Posterior vena cava (tissue), 2 donors: ENCODE data around the gene CYRIA. TPM values are rescaled to one million over a fixed set of nuclear protein-coding genes. Genes with fewer than 3 reads are reported as not detected.
A peak's percentile ranks its signal among the peaks of the same experiment; 100 is the strongest.

Experiments
- DNase-seq: peaks from one replicate; pipeline ENCODE4 v3.0.0-alpha.2; 2020; ENCODE audit warnings: low spot score
- intact Hi-C, 2 donors: fragments of 100-400 bp; cut with DNase I; formaldehyde crosslinking; loops; one replicate each; pipeline versions ENCODE4 v1.14.1 to v1.14.2; 2022 to 2023
- long read RNA-seq, 2 donors: library from polyadenylated mRNA; unstranded; transcript quantifications; one replicate each; pipeline ENCODE4 v2.0.0, GENCODE V29; 2020 to 2021
- total RNA-seq, 2 donors: library from RNA; stranded (reverse); fragmentation: NEBNext Ultra II Directional; extraction: Animal tissue kit (Norgen Biotek cat#: 25700); gene quantifications; one replicate each; pipeline ENCODE4 v1.2.1, GENCODE V29; 2021
- donor health status: DM: yes; HTN: yes; CAD: no.
- donor health status: DM: yes; HTN: yes; CAD: no.

Gene CYRIA
- total RNA-seq, result 10 to 100 TPM; 22.3 to 23.5 TPM
- long read RNA-seq, donor 1, full-length matches to known transcripts, result 4 of 14 reads
- long read RNA-seq, donor 1, partial matches to known transcripts, result 2 of 14 reads
- long read RNA-seq, donor 1, other reads (novel, unspliced or antisense), result 8 of 14 reads
- long read RNA-seq, donor 2, full-length matches to known transcripts, result 5 of 12 reads
- long read RNA-seq, donor 2, partial matches to known transcripts, result 2 of 12 reads
- long read RNA-seq, donor 2, other reads (novel, unspliced or antisense), result 5 of 12 reads

DNA sequence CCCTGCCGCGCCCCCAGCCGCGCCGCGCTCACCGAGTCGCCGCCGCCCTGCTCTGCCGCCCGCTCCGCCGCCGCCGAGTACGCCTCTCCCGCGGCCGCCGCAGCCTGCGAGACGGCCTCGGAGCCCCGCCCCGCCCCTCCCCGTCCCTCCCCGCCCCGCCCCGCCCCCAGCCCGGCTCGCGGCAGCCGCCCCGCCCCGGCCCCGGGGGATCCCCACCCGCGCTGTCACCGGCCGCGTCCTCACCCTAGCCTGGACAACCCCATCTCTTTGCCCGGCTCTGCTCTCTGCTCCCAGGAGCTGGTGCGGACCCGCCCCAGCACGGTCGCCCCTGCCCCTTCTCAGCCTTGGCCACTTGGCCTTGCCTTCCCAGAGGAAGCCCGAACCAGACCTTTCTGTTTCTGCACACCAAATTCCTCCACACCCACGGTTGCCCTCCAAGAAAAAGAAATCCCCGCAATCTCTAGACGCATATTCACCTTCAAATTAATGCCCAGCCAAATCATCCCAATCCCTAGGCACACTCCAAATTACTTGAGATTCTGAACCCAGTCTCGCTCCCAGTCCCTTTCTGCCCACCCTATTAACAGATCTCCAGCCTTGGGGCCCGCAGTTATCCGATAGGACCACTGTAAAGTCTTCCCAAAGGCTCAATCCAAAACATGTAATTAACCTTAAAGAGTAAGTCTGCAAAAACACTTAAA, at the start of gene CYRIA:
Gene CYRIA (minus strand): TSS at position 87 of the 701 bp plus-strand sequence. CDS start 77,715 bp downstream, outside the sequence.
- DNase-seq, result peak; percentile 89
- intact Hi-C loops, result no loop called here

DNA sequence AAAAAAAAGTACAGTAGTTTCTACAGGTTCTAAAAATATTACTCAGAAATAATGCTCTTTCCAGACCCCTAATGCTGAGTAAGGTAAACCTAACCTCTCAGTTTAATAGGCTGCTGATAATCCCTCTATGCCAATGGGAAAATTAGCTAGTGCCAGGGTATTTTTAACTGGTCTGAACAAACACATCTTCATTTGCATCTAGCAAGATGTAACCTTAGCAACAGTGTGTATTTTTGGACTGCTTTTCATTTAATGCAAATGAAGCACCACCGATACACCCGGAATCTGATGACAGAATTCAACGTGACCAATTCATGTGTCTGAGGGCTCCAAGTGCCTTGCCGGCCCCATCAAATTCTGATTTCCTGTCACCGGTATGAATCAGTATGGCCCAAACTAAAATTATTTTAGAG, 47.4 kb upstream of the CYRIA start:
- DNase-seq, result no peak

DNA sequence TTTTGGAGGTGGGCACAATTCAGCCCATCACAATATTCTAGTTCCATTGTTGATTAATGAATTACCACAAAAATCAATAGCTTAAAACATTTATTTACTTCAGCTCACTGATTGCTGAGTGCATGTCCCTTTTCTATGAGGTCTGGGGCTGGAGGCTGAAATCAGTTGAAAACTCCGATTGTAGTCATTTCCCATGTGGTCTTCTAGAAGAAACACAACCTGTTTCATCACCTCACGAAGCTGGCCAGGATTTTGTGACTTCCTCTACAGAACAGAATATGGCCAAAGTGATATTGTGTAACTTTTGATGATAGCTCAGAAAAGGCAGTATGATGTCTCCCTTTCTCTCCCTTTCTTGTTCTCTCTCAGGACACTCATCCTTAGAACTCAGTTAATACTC, 44.1 kb upstream of the CYRIA start:
- DNase-seq, result no peak
- intact Hi-C loops, result no loop called here

More for the DNA sequence above, 47.4 kb upstream of the CYRIA start:
- intact Hi-C loops, result no loop called here

DNA sequence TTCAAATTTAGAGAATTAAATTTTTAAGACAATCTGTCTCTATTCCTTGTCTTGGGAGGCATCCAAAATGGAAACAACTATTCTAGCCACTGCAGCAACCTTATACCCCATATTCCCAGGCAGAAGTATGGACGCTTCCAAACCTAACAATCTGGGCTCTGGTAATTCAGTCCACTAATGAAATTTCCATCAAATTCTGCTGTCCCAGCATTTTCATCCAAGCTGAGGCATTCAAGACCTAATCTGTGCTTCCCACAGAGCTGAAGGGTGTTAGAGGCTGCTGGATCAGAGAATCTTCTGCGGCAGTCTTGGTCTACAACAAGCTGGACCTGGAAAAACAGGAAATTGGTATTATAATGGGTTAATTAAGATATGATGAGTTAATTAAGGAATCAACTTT, 42.5 kb upstream of the CYRIA start:
- intact Hi-C loops, result no loop called here
- DNase-seq, result no peak

DNA sequence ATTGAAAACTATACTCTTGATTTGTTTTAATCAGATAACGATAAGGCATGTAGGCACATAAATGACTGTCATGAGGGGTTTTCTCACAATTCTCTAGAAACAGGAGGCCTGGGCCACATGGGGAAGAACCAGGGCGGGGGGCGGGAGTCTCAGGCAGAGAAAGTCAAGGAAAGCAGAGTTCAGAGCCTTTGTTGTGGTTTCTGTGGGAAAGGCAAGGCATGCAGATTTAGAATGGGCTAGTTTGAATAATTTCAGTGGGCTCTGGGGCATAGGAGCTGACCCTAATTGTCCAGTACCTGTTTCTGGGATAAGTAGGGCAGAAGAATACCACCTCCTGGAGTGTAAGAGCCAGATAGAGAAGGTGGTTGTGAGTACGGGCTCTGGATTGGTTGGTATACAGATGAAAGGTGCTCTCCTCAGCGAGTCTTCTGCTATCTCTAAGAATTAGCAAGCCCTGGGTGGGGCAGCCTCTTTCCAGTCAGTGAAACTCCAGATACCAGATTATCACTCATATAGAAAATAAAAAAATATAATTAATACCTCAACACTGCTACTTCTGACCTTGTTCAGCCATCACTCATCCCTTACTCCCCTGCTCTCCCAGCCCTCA, 41.5 kb upstream of the CYRIA start:
- DNase-seq, result no peak
- intact Hi-C loops, result no loop called here

DNA sequence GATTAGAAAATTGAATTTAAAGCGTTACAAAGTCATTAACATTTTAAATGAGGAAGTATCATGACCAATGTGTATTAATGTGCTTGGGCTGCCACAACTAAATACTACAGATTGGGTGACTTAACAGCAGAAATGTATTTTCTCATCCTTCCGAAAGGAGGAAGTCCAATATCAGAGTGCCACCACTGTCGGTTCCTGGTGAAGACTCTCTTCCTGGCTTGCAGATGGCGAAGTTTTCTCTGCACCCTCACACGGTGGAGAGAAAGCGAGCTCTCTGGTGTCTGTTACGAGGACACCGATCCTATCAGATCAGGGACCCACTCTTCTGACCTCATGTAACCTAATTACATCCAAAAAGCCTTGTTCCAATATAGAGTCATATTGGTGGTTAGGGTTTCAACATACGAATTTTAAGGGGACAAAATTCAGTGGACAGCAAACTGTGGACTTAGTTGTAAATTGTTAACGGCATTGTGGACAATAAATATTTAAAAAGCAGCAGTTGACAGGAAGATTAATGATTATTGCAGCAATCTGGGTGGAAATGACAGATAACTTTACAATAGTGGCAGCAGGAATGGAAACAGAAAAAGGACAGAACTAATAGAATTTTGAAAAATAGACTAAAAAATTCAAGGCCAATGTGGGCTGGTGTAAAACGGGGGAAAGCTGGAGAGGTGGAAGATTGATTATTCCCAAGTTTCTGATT, 35.1 kb upstream of the CYRIA start:
- DNase-seq, result no peak
- intact Hi-C loops, result no loop called here

DNA sequence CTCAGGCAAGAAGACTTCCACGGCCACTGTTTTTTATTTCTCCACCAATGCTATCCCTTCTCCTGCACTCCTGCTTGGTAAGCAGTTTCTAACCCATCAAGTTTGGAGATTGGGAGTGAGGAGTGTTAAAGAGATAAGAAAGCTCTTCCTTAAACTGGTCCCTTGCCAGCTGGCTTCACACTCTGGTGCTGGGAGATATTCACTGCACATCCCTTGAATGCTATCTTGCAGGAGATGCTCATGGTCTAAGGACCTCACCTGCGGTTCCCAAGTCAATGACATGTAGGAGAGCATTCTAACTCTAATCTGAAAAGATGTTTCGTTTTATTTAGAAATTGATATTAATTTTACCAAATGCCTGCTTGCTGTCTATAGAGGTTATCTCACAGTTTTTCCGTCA, 28.2 kb upstream of the CYRIA start:
- intact Hi-C loops, result no loop called here
- no peak for DNase-seq

DNA sequence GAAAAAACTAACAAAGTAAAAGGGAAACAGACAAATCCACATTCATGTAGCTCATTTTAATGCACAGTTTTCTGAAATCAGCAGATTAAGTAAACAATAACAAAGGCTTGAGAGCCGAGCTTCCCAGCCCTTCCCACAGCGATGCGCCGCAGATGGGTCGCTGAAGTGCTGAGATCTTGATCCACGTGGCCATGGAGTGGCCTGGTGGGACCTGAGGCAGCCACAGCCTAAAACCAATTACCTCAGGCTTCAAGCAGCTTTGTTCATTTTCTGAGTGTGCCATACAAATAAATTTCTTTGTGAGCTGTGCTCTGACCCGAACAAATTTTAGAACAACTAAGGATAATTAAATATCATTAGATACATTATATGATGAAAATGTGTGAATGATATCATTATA, 25.6 kb upstream of the CYRIA start:
- intact Hi-C loops, result no loop called here

DNA sequence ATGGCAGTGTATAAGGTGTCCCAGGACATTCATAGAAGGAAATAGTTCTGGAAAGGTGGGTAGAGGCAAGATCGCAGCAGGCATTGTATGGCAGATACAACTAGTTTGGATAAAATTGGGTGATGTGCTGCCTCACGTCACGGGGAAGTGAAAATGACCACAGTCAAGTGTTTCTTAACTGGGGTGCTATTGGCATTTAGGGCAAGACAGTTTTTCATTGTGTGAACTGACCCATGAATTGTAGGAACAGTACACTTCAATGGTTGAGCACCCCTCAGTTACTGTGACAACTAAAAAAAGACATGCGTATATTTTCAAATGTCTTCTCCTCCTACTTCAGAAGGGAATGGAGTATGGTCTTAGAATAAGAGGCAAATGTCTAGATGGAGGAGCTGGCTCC, 22.3 kb upstream of the CYRIA start:
- intact Hi-C loops, result no loop called here

More for the DNA sequence above, 25.6 kb upstream of the CYRIA start:
- DNase-seq, result no peak

DNA sequence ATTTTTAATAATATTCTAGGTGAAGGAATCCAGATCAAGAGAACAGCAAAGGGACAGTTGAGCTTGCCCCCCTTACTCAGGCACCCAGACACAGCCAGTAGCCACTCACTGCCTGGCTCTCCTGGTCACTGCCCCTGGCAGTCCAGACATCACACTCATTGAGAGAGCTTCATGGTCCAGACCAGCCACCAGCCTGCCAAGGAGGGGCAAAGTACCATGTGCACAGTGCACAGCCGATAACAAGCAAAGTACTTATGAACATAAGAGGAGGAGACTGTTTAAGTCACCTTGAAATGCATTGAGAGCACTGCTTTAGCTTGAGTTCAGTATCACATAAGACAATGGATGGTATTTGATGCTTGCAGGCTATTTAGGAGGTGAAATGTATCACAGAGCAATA, 21.6 kb upstream of the CYRIA start:
- DNase-seq, result no peak
- intact Hi-C loops, result no loop called here

More for the DNA sequence above, 22.3 kb upstream of the CYRIA start:
- no peak for DNase-seq

DNA sequence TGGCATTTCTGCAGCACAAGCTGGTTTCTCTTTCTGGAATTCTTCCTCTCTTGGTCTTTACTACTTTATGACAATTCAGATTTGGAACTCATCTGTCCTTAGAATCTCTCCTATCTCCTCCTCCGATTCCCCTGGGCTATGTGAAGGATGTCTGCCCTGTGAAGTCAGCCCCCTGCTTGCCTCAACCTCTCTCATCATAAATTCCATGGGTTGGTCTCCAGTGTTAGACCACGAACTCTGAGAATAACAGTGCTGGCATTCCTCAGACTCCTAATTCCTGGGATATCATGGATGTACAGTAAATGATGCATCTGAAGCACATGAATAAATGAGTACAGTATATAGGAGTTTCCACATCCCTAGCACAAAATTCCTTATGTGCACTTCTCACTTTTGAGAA, 21.0 kb upstream of the CYRIA start:
- DNase-seq, result no peak
- intact Hi-C loops, result no loop called here

DNA sequence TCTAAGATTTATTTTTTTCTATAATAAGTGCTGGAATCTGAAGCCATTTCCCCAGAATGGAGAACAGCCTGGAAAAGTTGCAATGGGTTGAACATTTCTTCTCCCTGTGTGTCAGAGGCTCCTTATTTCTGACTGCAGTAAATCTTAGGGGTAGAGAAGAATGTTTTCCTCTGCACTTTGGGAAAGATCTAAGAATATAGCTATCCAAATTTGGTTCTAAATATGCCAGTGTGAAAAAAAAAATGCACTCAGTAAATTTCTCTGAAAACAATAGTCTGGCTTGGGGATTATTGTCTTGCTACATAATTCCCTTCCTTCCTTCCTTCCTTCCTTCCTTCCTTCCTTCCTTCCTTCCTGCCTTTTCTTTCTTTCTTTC, 19.7 kb upstream of the CYRIA start:
- no peak for DNase-seq
- intact Hi-C loops, result no loop called here

DNA sequence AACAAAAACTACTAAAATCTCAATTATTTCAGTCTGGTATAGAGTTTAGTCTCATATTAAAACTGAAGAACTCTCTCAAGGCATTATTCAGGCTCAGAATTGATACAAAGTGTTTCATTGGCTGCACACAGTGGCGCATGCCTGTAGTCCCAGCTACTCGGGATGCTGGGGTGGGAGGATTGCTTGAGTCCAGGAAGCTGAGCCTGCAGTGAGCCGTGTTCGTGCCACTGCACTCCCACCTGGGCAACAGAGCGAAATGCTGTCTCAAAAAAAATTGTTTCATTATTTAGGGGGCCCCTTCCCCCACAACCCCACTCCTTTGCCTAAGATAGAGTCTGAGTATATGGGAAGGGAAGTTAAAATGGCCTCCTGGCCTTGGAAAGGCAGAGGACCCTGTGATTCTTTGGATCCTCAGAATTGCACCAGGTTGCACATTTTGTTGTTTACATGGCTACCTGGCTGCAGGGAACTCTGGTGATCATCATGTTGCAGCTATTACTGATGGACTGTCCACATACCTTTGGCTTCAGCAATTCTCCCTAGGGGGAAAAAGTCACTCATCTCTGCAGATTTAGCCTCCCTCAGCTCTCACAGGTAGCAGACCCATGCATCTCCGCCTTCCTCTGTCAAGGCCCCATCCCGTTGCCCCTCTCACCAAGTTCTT, 19.2 kb upstream of the CYRIA start:
- intact Hi-C loops, result no loop called here
- DNase-seq, result no peak

DNA sequence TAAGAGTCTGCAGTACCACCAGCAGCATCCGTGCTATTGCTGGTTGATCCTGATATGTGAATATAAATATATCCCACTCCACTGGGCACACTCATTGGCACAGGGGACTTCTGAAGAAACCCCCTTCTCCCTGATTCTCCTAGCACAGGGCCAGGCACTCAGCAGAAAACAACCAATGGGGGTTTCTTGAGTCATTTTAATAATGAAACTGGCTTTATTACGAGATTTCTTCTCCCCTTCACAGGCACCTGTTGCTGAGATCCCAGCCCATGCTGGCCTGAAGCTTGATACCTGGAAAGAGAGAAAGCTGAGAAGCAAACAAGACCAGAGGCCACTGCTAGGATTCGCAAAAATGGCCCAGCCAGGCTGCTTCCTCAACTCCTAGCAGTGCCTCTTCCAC, 17.9 kb upstream of the CYRIA start:
- intact Hi-C loops, result no loop called here
- no peak for DNase-seq

DNA sequence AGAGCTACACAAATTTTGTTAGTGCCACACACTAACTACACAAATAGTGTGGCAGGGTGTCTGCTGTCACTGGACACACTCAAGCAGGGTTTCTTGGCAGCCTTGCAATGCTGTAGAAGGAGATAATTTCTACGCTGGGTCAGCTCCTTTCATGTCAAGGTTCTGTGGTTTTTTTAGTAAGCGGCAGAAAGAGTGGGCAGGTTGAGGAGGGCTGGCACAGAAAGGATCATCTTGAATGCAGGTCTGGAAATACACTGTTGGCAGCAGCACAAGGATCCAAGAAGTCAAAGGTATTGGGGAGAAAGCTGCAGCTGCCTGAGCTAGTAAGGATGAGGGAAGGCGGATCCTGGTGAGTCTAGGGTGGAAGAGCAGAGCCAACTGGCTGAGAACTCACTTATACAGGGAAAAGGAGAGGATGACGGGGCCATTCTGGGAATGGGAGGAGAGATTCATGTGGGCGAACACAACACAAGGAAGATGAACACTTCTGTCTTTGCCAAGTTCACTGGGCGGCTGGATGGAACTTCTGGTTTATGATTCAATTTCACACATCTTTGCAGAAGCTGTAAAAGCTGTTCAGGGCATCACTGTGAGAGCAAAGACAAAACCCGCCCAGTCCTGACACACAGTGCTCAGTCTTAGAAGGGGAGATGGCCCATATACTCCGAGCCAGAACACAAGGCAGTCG, 16.9 kb upstream of the CYRIA start:
- DNase-seq, result no peak
- intact Hi-C loops, result no loop called here

DNA sequence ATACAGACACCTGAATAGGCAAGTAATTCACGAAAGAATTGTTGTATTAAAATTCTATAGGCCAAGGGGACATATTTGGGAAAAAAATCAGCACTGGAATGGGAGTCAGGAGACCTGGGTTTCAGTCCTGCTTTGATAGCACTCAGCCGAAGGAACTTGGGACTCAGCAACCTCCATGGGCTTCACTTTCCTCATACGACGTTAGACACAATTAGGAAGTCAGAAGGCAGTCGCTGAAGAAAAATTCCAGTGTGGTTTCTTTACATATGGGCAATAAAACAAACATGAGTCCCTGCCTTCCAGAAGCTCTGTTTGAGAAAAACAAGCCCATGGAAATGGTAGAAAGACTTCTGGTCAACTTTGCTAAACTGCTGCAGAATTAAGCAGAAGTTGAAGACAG, 15.1 kb upstream of the CYRIA start:
- DNase-seq, result no peak
- intact Hi-C loops, result no loop called here

DNA sequence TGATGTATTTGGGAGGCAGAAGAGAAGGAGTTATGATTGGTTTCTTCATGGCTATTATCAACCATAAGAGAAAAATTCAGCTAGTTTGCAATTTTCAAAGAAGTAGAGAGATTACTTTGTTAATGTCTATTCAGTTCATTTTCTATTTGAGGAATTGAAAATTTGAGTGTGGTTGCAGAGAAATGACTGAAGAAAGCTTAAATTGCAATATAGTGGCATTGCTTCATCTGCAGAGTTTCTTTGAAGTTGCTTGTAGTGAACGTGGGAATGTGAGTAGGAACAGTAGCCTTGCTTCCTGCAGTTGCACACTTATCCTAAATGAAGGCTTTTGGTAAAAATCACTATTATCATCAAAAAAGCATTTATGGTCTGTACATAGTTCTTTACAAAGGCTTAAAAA, 14.7 kb upstream of the CYRIA start:
- DNase-seq, result no peak
- intact Hi-C loops, result no loop called here

DNA sequence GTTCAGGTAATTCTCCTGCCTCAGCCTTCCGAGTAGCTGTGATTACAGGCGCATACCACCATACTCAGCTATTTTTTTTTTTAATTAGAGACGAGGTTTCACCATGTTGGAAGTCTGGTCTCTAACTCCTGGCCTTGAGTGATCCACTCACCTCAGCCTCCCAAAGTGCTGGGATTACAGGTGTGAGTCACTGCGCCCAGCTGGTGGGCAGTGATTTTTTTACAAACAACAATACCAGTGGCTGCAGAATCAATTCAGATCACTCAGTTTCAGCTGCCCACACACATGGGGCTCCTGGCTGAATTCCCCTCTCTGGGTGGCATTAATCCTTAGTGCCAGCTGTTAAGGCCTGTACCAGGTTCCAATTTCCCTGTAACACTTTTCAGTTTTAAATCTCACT, 13.3 kb upstream of the CYRIA start:
- DNase-seq, result no peak
- intact Hi-C loops, result no loop called here

DNA sequence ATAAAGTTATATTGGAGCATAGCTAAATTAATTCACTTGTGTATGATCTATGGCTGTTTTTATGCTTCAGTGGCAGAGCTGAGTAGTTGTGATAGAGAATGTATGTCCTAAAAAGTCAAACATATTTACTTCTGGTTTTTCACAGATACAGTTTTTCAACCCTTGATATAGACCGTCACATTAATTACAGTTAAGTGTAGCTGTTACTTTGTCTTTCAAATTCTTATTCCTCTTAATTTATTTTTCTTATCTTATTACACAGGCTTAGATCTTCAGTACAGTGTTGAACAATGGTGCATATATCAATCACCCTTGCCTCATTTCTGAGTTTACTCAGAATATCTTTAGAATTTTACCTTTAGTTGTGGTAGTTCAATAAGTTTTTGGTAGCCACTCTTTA, 12.2 kb upstream of the CYRIA start:
- no peak for DNase-seq
- intact Hi-C loops, result no loop called here
